Tibial nerve (tissue), 4 donors: ENCODE results near the gene EXOC2.

ENCODE experiments used
- EP300 ChIP-seq, 2 donors: sonication (generic); formaldehyde crosslinking; IDR thresholded peaks; one replicate each; pipeline ENCODE4 v1.6.1; 2017; ENCODE audit warnings: antibody characterized with exemption in 2 of 2, mild to moderate bottlenecking in 1 of 2
- POLR2A ChIP-seq, 2 donors: fragments of 450-650 bp; IDR thresholded peaks; one replicate each; pipeline ENCODE4 v1.6.1; 2017; ENCODE audit warnings: antibody characterized with exemption in 2 of 2, mild to moderate bottlenecking in 2 of 2, moderate library complexity in 2 of 2
- TF ChIP-seq, protein P1 (sequence below), 5 experiments: fragments of 200-600 bp in 3 of 5; fragments of 450-650 bp in 2 of 5; sonication (generic) in 3 of 5; IDR thresholded peaks; one replicate each; pipeline ENCODE4 v1.5.1; 2016 to 2019; ENCODE audit warnings: antibody characterized with exemption in 5 of 5, mild to moderate bottlenecking in 3 of 5, moderate library complexity in 2 of 5

DNA sequence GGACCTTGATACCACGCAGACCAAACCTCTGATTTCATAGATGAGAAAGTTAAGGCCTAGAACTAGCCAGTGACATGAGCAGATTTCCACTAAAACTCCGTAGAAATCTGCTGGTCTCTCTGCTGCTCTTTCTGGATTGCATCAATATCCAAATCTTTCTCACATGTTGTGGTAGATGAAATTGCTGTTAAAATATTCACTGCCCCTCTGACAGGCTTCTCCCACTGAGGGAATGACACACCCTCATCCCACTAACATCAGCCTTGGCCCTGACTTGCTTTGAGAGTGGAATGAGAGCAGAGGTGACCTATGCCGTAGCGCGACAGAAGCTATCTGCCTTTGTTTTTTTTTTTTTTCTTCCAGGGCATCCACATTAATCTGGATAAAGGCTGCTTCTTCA lies 20.4 kb upstream of the EXOC2 start:
- TF ChIP-seq EP300 (IDR thresholded peaks at IDR 0.05) (no peak), POLR2A (IDR thresholded peaks at IDR 0.05) (no peak)
- TF ChIP-seq, protein P1, sequence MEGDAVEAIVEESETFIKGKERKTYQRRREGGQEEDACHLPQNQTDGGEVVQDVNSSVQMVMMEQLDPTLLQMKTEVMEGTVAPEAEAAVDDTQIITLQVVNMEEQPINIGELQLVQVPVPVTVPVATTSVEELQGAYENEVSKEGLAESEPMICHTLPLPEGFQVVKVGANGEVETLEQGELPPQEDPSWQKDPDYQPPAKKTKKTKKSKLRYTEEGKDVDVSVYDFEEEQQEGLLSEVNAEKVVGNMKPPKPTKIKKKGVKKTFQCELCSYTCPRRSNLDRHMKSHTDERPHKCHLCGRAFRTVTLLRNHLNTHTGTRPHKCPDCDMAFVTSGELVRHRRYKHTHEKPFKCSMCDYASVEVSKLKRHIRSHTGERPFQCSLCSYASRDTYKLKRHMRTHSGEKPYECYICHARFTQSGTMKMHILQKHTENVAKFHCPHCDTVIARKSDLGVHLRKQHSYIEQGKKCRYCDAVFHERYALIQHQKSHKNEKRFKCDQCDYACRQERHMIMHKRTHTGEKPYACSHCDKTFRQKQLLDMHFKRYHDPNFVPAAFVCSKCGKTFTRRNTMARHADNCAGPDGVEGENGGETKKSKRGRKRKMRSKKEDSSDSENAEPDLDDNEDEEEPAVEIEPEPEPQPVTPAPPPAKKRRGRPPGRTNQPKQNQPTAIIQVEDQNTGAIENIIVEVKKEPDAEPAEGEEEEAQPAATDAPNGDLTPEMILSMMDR (IDR thresholded peaks at IDR 0.05), result no peak
